OCI-LY7 (cell line): ENCODE measurements around the gene OR11A1.

Experiments
- EZH2phosphoT487 ChIP-seq: fragments of 200-600 bp; sonication (generic); IDR thresholded peaks from 2 replicates; pipeline ENCODE4 v1.6.1; 2018; ENCODE audit warnings: low read depth, borderline replicate concordance, mild to moderate bottlenecking, mixed run types, antibody characterized with exemption, low read length, moderate library complexity, mixed read lengths
- TF ChIP-seq, protein P1 (sequence below): fragments of 200-600 bp; sonication (generic); conservative IDR thresholded peaks from 2 replicates; pipeline ENCODE4 v1.5.1; 2014; ENCODE audit warnings: mild to moderate bottlenecking, antibody characterized with exemption, low read length, moderate library complexity, mixed read lengths

DNA sequence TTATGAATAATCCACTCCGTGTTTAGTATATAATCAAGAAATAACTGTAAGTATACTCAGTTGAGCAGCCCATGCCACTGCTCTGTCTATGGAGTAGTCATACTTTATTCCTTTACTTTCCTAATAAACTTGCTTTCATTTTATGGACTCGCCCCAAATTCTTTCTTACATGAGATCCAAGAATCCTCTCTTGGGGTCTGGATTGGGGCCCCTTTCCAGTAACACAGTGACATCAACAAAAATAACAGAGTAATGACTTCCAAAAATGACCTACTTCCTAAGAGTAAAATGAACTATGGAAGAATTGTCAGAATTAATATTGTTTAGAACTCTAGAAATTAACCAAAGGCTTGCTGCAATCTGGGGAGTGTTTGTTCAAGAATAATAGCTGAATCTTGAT, 8.9 kb upstream of the OR11A1 start:
- TF ChIP-seq, protein P1, sequence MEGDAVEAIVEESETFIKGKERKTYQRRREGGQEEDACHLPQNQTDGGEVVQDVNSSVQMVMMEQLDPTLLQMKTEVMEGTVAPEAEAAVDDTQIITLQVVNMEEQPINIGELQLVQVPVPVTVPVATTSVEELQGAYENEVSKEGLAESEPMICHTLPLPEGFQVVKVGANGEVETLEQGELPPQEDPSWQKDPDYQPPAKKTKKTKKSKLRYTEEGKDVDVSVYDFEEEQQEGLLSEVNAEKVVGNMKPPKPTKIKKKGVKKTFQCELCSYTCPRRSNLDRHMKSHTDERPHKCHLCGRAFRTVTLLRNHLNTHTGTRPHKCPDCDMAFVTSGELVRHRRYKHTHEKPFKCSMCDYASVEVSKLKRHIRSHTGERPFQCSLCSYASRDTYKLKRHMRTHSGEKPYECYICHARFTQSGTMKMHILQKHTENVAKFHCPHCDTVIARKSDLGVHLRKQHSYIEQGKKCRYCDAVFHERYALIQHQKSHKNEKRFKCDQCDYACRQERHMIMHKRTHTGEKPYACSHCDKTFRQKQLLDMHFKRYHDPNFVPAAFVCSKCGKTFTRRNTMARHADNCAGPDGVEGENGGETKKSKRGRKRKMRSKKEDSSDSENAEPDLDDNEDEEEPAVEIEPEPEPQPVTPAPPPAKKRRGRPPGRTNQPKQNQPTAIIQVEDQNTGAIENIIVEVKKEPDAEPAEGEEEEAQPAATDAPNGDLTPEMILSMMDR = no peak
- no peak for TF ChIP-seq EZH2phosphoT487
